AG04449 (cell line): ENCODE data around the gene RHOH.

ENCODE experiments used
- CTCF ChIA-PET: fragments of 350-600 bp; formaldehyde crosslinking; extraction: SDS; loops from one replicate; lab custom pipeline; 2021; ENCODE audit warnings: antibody characterized with exemption; lab: Yijun Ruan, JAX
- POLR2A ChIA-PET: fragments of 400-600, 350-600 bp; formaldehyde crosslinking; extraction: SDS; loops from one replicate; lab custom pipeline; 2020; ENCODE audit warnings: antibody characterized with exemption, inconsistent platforms; lab: Yijun Ruan, JAX
- DNase-seq: peaks from one replicate; pipeline ENCODE4 v3.0.0-alpha.2; 2010; ENCODE audit warnings: low read depth, low spot score
- H3K4me3 ChIP-seq: 2 replicates; pipeline ENCODE4 v1.5.1; 2011; ENCODE audit warnings: low read depth, mild to moderate bottlenecking, control low read depth, low read length
- TF ChIP-seq, protein P1 (sequence below): IDR thresholded peaks from one replicate; pipeline ENCODE4 v1.5.1; 2011; ENCODE audit warnings: mild to moderate bottlenecking, moderate library complexity, low read length, control low read depth, inconsistent platforms; ENCODE audit not compliant: insufficient read depth; ENCODE audit errors: missing control alignments

RHOH gene

DNA sequence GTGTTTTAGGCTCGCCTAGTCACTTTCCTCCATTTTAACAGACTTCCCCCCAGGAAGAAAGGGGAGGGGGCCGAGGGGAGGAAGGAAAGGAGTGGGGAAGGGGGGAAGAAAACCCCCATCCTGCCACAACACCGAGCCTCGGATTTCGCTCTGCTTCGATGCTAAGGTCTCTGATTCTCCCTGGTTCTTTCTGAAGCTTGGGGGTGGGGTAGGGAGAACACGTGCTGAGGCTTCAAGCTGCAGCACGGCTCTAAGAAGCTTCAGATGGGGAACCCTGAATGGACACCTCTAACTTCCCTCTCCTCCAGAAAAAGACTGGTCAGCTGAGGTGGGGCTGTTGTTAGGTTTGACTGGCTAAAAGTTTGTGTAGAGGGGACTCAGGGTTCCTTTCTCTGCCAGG lies 61.8 kb downstream of the RHOH start:
- ChIA-PET CTCF (no interaction called here), POLR2A (no interaction called here)
- no peak for DNase-seq
- TF ChIP-seq, protein P1, sequence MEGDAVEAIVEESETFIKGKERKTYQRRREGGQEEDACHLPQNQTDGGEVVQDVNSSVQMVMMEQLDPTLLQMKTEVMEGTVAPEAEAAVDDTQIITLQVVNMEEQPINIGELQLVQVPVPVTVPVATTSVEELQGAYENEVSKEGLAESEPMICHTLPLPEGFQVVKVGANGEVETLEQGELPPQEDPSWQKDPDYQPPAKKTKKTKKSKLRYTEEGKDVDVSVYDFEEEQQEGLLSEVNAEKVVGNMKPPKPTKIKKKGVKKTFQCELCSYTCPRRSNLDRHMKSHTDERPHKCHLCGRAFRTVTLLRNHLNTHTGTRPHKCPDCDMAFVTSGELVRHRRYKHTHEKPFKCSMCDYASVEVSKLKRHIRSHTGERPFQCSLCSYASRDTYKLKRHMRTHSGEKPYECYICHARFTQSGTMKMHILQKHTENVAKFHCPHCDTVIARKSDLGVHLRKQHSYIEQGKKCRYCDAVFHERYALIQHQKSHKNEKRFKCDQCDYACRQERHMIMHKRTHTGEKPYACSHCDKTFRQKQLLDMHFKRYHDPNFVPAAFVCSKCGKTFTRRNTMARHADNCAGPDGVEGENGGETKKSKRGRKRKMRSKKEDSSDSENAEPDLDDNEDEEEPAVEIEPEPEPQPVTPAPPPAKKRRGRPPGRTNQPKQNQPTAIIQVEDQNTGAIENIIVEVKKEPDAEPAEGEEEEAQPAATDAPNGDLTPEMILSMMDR, result no peak
- H3K4me3 ChIP-seq, result no peak overlapping the region

GRCh38 chr4:40261231-40262076 lies 64.6 kb downstream of the RHOH start:
- DNase-seq, result no peak
- POLR2A ChIA-PET, result no interaction called here
- TF ChIP-seq, protein P1, result no peak
- CTCF ChIA-PET, result no interaction called here
- no peak overlapping the region for H3K4me3 ChIP-seq

GRCh38 chr4:40262077-40262528 lies 65.3 kb downstream of the RHOH start:
- TF ChIP-seq, protein P1, result no peak
- CTCF ChIA-PET, result no interaction called here
- H3K4me3 ChIP-seq, result no peak overlapping the region
- DNase-seq, result no peak
- POLR2A ChIA-PET, result no interaction called here

GRCh38 chr4:40262861-40263260 lies 66.0 kb downstream of the RHOH start:
- CTCF ChIA-PET, result no interaction called here
- no peak overlapping the region for H3K4me3 ChIP-seq
- TF ChIP-seq, protein P1, result no peak
- no peak for DNase-seq
- POLR2A ChIA-PET, result no interaction called here

DNA sequence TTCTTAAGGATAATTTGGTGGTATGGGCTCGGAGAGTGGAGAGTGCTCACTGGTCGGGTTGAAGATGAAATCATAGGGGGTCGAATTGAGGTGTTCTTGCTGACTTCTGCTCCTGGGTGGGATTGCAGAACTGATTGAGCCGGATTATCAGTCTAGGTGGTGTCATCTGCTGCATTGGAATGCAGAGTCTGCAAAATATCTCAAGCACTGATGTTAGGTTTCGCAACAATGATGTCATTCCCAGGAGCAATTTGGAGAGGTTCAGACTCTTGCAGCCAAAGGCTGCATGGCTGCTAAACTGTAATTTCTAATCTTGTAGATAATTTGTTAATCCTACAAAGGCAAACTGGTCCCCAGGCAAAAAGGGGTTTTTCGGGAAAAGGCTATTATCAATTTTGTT lies 67.7 kb downstream of the RHOH start:
- no peak overlapping the region for H3K4me3 ChIP-seq
- TF ChIP-seq, protein P1, result no peak
- POLR2A ChIA-PET, result no interaction called here
- CTCF ChIA-PET, result no interaction called here
- no peak for DNase-seq

- POLR2A ChIA-PET, result no interaction called here
- H3K4me3 ChIP-seq, result no peak overlapping the region
- TF ChIP-seq, protein P1, result no peak
- no peak for DNase-seq
- CTCF ChIA-PET, result interaction anchor here (1.0 kb wide), 1 partner anchor 44 kb away, joined by 3 read pairs; no protein-coding TSS in a partner anchor
Measured at GRCh38 chr4:40264995-40265909, 68.4 kb downstream of the RHOH start.
